SK-N-MC (cell line): ENCODE measurements around the gene RNF34.

Experiments
- EZH2 ChIP-seq: fragments of 200-600 bp; sonication (generic); IDR thresholded peaks from one replicate; pipeline ENCODE4 v1.6.1; 2017; ENCODE audit warnings: antibody characterized with exemption
- FOXP2 ChIP-seq: optimal IDR thresholded peaks from 2 replicates; pipeline ENCODE3; 2011; ENCODE audit warnings: mild to moderate bottlenecking, moderate library complexity; ENCODE audit not compliant: insufficient read depth; ENCODE audit errors: extremely low read length, control extremely low read depth
- POLR2AphosphoS5 ChIP-seq: IDR thresholded peaks from 2 replicates; pipeline ENCODE4 v1.6.1; 2012; ENCODE audit warnings: mild to moderate bottlenecking, low read depth, low read length, borderline replicate concordance

DNA sequence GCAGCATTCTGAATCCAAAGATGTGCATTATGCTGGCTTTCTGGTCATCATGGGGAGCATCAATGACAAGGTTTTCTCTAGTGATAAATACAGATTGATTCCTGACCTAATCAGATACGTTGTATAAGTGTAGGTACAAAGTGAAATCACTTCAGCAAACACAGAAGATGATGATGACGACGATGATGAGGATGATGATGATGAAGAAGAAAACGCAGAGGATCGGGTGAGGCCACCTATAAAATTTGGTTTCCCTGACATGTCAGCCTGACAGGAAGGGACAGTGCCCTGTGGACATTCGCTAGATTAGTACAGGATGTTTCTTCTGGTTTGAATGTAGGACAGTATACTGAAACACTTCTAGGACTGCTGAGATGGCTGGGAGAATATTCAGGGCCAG is 20.2 kb downstream of the RNF34 start:
- TF ChIP-seq EZH2: no peak
- TF ChIP-seq POLR2AphosphoS5: no peak
- TF ChIP-seq FOXP2: no peak
